GM18858 (cell line): Measurements from ENCODE around the gene CCDC28B.

ENCODE experiments used
- ATAC-seq: cut with Tn5 transposase; IDR thresholded peaks from one replicate; pipeline ENCODE4 v1.9.1; 2021; ENCODE audit not compliant: unreplicated experiment

Gene CCDC28B

DNA sequence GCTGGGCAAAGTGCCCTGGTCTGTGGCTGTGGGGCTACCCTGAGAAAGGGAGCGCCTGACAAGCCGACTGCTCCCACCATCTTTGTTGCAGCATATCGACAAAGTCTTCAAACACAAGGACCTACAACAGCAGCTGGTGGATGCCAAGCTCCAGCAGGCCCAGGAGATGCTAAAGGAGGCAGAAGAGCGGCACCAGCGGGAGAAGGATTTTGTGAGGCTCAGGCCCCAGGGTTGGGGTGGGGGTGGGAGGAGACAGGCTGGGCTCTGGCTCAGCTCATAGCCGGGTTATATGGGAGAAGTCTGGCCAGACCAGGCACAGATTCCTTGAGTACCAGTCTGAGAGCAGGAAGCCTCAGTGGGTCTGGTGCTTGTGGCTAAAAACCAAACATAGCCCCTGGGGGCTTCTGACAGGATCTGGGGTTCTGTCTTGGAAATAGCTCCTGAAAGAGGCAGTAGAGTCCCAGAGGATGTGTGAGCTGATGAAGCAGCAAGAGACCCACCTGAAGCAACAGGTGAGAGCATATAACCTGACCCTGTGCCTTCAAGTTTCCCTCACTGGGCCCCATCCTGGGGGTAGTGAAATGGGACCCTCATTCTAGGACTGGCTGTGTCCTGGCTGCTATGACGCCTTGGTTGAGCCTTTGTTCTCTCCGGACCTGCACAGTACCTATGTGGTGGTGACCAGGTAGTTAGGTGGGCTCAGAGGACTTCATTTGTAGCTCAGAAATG, 8.0 kb upstream of the CCDC28B start:
- ATAC-seq, result no peak

DNA sequence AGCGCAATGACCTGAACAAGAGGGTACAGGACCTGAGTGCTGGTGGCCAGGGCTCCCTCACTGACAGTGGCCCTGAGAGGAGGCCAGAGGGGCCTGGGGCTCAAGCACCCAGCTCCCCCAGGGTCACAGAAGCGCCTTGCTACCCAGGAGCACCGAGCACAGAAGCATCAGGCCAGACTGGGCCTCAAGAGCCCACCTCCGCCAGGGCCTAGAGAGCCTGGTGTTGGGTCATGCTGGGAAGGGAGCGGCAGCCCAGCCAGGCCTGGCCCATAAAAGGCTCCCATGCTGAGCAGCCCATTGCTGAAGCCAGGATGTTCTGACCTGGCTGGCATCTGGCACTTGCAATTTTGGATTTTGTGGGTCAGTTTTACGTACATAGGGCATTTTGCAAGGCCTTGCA, 5.4 kb upstream of the CCDC28B start:
- ATAC-seq, result no peak

DNA sequence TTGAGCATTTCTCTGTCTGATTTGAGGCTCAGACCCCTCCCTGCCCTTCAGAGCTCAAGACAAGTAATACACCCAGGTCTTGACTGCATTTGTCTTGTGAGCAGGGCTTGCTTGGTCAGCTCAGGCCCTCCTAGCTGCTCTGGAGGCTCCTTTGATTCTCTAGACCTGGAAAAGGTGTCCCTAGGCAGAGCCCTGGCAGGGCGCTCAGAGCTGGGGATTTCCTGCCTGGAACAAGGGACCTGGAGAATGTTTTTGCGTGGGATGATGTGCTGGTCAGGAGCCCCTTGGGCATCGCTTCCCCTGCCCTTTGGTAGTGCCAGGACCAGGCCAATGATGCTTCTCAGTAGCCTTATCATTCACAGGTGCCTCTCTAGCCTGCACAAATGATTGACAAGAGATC, 4.9 kb upstream of the CCDC28B start:
- ATAC-seq, result no peak

DNA sequence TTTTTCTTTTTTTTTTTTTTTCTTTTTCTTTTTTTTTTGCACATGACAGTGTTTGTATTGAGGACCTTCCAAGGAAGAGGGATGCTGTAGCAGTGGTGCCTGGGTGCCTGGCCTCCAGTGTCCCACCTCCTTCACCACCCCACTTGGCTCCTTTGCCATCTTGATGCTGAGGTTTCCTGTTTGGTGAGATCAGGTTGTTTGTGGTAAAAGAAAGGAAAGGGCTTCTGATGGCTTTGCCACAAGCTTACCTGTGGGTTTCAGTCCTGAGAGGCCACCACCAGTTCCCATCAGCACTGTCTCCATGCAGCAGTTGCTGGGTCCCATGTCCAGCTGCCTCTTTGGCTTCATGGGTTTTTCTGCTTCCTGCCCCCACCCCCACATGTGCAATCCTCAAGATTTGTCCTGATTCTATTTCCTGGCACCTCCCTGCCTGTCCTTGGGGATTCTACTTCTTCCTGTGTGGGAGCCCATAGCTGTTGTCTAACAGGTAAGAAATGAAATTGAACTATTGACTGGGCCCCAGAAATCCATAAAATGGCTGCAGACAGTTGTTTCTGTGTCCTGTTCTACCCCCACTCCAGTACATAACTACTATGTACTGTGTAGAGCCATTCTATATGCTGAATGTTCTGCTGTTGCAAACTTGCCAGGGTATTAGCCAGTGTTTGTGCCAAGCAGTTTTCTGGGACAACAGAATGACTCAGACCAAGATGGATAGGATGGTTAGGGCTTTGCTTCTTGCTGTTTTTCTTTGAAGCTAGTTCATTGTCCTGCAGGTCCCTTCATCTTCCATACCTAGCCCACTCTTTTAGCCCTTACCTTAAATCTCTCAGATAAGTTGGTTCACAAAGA, 4.2 kb upstream of the CCDC28B start:
- no peak for ATAC-seq

DNA sequence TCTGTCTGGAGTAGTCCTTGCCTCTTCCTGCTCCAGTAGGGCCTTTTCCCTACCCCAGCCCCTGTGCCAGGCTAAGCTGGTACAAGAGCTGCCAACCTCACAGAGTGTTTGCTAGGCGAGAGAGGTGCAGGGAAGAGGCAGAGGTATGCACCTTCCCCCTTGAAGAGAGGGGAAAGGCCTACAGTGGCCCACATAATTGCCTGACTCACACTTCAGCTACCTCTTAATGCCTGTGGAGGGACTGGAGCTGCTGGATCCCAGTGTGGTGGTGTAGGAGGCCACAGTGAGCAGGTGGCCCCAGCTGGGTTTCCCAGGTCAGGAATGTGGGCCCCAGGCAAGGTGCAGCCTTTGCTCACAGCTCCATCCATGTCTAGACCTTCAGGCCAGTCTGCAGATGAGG, 3.3 kb upstream of the CCDC28B start:
- no peak for ATAC-seq

DNA sequence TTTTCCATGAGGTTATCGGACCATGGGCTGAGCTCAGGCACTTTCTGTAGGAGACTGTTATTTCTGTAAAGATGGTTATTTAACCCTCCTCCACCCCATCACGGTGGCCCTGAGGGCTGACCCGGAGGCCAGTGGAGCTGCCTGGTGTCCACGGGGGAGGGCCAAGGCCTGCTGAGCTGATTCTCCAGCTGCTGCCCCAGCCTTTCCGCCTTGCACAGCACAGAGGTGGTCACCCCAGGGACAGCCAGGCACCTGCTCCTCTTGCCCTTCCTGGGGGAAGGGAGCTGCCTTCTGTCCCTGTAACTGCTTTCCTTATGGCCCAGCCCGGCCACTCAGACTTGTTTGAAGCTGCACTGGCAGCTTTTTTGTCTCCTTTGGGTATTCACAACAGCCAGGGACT, 2.6 kb upstream of the CCDC28B start:
- ATAC-seq, result no peak

DNA sequence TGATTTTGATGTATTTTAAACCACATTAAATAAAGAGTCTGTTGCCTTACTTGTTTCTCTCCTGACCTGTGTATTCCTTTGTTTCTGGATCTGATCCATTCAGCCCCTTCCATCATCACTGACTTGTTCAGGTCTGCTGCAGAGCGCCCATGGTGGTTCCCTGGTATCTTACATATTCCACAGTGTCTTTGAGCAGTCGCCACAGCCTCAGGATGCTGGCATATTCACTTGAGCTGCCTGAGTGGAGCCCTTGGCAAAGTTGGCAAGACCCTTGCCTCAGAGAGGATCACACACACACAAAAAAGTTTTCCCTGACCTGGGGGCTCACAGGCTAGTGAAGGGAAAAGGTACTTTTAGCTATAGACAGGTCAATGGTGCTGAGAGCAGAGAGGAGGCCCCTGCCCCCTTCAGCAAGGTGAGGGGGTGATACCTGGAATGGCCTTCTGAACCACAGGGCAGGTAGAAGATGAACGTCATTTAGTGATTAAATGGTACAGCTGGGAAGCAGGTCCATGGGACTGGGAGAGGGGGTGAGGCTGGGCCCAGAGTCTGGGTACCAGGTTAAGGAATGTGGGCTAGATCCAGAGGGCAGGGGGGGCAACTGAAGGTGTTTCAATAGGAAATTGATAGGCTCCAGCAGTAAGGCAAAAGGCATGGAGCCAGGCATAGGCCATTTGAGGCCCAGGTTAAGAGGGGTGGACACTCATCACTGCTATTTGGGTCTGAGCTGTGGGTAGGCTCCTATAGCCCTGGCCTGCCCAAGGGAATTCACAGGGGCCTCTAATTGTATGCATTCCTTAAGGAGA, 2.0 kb upstream of the CCDC28B start:
- ATAC-seq, result no peak

DNA sequence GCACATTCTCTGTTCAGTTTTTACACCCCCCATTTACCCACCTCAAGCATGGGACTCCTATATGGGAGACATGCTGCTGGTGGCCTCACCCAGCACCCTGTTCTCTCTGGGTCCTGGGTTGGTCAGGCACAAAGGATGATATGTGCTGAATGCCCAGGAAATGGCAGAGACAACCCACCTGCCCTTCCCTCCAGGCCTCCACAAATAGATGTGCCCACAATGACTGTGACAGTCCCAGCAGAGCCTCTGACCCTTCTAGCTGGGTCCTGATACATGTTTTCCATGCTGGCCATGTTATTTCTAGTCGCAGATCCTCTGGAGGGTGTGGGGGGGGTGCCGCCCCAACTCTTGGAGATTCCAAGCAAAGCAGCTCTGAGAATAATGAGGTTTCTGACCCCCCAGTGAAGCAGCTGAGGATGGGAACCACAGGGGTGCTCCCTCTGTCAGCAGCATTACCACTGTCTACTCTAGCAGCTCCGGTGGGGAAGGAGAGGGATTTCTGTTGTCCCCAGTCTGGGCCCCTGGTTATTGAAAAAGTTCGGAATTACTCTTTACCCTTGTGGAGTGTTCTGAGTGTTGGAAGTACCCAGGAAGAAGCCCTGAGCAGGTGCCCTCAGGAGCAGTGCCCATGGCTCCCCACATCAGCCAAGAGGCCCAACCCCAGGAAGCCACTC, 1.2 kb upstream of the CCDC28B start:
- no peak for ATAC-seq

DNA sequence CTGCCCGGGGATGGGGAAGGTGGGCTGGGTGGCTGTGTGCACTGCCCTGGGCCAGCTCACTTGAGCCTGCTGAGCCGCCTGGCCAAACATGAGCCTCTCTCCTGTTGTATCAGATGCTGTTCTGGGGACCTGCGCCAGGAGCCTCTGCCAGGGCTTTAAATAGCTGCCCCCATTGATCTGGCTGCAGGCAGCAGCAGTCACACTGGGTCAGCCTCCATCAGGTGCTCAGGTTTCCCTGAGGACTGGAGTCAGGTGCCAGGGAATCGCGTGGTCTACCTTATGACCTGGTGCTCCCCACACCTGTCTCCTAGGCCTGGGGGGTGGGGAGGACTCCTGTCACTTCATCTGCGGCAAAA, 700 bp upstream of the CCDC28B start:
- ATAC-seq, result no peak

DNA sequence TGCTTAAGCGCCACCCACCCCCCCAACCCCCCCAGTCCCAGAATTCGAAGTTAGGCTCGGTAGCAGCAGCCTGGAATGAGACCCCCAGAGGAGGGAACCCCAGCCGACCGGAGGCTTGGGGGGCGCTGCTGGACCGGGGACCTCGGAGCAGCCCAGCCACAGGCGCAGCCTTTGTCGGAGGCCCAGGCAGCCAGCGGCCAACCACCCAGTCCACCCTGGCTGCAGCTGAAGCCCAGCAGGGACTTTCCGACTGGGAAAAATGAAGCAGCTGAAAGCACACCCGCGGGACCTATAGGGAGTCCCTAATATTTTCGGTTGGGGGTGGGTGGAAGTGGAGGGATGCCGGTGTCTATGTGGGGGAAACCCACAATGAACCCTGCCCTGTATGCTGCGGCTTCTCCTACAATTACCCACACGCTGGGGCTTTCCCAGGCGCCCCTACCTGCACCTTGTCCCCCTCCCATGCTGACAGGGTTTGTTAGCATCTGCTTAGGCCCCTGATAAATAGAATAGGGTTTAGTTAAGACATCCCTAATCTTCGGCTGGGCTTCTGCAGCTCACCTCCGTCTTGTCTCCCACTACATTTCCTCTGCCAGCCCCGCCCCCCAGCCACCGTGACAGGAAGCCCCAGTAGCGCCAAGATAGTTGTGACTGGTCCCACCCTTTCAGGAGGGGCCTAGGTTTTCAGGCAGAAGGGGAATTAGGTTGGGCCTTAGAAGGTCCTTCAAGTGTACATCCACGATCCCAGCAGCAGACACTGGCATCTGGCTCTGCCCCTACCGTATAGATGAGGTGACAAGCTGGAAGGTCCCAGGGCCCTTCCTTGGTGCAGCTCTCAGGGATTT, 838 bp downstream of the CCDC28B start:
- ATAC-seq, result no peak

DNA sequence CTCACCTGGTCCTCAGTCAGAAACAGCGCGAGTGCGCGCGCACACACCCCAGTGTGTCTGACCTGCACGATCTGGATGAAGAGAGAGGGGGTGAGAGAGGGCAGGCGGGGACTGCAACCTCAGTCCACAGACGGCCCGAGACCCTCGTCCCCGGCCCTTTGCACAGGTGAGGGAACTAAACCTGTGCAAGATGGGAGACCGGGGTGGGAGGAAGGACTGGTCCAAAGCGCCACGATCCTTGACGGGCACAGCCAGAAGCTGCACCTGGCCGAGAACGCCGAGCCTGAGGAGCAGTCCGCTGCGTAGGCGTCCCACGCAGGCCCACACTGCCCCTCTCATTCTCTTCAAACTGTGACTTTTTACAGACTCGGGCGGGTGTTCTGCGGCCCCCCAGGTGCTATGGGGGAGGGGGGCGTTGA, 4.6 kb downstream of the CCDC28B start:
- no peak for ATAC-seq

DNA sequence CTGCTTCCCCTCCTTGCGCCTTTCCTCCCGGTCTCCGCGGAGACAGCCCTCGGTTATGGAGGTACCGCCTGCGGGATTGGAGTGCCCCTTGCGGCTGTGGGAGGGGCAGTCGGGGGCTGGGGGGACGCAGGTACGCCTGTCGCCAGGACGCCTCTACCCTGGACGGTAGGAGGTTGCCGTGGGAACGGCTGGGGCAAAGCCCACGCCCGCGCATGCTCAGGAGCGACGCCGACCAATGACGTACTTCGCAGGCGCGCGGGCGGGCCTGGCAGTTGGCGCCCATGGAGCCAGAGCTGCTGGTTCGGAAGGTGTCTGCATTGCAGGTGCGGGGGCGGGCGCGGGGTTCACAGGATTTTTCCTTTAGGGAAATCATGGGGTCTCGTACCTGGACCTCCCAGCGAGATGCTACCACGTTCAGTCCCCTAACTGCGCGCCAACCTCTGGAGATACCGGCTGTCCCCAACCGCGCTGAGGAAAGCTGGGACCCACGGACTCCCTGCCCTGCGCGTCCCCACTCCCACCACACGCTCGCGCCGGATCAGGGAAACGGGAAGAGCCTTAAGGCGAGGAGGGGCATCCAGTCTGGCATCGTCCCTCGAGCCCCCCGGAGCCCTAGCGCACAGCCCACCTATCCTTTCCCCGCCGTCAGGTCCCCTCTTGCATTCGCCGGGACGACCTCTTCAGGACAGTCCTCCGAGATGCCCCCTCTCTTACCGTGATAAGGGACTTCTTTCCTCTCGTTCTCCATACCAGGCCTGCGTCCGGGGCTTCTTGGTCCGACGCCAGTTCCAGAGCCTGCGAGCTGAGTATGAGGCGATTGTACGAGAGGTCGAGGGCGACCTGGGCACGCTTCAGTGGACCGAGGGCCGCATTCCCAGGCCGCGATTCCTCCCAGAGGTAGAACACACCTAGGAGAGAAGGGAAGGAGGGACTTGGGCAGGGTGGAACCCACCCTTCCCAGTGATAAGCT, 5.3 kb downstream of the CCDC28B start, which contains the start of gene IQCC:
Gene IQCC (plus strand): TSS at position 271 of the 970 bp plus-strand sequence. CDS start 11 bp downstream, at position 282.
- ATAC-seq, result no peak

DNA sequence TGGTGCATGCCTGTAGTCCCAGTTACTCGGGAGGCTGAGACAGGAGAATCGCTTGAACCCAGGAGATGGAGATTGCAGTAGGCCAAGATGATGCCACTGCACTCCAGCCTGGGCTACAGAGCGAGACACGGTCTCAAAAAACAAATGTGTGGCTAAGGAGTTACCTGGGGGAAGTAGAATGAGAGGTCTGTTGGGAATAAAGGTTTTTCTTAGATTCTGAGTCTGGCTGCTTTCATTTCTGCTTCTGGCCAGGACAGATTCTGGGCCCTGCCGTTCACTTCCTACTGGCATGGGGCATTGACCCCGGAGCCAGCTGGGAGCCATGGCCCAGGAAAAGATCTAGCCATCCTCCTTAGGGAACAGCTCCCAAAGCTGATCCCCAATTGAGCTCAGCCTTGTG, 8.1 kb downstream of the CCDC28B start:
- no peak for ATAC-seq

DNA sequence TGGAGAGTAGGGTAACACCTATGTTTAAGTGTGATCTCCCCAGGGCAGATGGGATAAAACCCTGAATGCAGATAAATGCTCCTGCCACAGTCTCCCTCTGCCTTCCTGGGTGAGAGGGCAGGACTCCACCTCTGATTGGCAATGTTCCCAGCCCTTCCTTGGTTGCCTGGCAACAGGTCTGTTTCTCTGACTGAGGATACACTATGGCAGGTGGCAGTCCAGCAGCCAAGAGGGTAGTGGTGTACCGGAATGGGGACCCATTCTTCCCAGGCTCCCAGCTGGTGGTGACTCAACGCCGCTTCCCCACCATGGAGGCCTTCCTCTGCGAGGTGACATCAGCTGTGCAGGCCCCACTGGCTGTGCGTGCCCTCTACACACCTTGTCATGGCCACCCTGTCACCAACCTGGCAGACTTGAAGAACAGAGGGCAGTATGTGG, 8.5 kb downstream of the CCDC28B start, which contains the start of gene DCDC2B:
Gene DCDC2B (plus strand): TSS at position 199 of the 438 bp plus-strand sequence. CDS start 5 bp downstream, at position 204.
- ATAC-seq, result no peak

DNA sequence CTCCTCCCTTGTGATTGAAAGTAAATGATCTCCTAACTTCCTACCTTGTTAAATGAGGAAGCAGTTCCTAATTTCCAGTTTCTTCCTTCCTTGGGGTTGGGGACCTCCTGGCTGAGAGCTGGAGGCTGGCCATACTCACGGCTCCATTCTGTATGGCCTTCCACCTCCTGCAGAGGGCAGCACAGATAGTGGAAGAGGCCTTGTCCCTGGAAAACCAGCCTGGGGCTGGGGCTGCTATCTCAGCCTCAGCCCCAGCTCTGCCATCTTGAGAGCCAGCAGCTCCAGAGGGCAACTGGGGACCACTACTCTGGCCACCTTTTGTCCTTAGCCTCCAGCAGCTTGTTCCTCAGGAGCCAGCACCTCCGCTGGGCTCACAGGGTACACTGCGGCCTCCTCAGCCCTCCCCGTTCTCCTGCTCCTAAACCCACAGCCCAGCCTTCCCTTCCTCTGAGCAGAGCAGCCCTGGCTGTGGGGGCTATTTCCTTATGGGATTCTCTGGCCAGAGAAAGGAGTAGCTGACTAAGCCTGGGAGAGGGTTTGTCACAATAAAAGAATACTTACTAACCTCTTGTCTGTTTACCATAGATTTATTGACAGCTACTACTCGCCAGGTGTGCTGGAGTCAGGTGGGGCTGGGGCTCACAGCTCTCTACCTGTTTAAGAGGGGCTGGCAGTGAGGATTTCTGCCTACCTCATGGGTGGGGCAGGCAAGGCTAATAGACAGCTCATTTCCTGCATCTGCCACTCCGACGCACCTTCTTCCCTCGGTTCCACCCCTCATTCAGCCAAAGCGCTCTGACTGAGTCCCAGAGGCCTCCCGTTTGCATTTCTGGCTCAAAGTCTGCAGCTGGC, 15.5 kb downstream of the CCDC28B start:
- ATAC-seq, result no peak

DNA sequence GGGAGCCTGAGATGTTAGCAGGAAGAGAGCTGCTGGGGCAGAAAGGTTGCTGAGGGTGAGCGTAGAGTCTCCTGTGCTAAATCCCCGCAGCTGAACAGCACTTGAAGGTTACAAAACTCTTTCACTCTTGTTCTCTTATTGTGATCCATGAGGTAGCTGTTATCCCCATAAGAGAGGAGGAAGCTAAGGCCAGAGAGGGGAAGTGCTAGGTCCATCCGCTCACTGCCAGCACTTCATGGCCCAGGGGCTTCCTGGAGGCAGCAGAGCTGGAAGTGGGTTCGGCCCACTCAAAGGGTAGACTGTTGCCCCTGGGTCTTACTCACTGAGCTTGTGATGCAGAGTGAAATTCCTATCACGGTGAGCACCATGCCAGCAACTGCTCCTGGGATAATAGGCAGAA, 16.2 kb downstream of the CCDC28B start:
- no peak for ATAC-seq

DNA sequence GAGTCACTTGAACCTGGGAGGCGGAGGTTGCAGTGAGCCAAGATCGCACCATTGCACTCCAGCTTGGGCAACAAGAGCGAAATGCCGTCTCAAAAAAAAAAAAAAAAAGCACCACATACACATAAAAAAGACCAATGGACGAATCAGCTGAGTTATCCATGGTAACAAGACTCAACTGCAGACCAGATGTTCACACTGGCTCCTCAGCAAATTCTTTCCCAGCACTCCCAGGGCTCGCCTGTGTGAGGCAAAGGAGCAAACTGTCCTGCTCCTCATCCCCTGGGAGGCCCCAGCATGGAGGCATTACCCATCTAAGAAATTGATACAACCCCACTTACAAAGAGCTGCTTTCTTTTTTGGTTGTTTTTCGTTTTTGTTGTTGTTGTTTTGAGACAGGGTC, 18.6 kb downstream of the CCDC28B start:
- ATAC-seq, result no peak
